HL-60 (cell line): ENCODE results near the gene CAMTA1.

Source experiments
- POLR2AphosphoS5 ChIP-seq: IDR thresholded peaks from 2 replicates; pipeline ENCODE4 v1.6.1; 2012; ENCODE audit warnings: low read depth
- TF ChIP-seq, protein P1 (sequence below): IDR thresholded peaks from one replicate; pipeline ENCODE4 v1.5.1; 2011; ENCODE audit warnings: low read length, control low read depth, inconsistent platforms; ENCODE audit not compliant: insufficient read depth
- TF ChIP-seq, protein P2 (sequence below): IDR thresholded peaks from 2 replicates; pipeline ENCODE4 v1.6.1; 2012; ENCODE audit warnings: low read depth; ENCODE audit not compliant: insufficient replicate concordance

DNA sequence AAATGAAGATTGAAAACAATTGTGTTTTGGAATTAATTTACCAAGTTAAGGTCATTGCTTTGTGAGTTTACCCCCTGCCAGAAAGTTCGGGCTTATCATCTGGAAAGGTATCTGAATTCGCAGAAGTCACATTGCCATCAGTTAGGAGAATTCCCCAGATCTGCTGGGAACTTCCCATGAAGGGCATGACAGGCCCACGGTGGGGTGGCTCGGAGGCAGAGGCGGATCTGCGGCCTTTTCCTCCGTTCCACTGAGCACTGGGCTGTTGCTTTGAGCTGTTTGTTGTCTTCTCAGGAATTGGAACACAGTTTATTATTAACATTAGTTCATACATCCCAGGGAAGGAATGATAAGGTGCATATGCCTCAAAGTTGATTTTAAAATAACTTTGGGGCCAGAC is 320.0 kb downstream of the CAMTA1 start:
- TF ChIP-seq, protein P1, sequence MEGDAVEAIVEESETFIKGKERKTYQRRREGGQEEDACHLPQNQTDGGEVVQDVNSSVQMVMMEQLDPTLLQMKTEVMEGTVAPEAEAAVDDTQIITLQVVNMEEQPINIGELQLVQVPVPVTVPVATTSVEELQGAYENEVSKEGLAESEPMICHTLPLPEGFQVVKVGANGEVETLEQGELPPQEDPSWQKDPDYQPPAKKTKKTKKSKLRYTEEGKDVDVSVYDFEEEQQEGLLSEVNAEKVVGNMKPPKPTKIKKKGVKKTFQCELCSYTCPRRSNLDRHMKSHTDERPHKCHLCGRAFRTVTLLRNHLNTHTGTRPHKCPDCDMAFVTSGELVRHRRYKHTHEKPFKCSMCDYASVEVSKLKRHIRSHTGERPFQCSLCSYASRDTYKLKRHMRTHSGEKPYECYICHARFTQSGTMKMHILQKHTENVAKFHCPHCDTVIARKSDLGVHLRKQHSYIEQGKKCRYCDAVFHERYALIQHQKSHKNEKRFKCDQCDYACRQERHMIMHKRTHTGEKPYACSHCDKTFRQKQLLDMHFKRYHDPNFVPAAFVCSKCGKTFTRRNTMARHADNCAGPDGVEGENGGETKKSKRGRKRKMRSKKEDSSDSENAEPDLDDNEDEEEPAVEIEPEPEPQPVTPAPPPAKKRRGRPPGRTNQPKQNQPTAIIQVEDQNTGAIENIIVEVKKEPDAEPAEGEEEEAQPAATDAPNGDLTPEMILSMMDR, result no peak
- no peak for TF ChIP-seq POLR2AphosphoS5
- TF ChIP-seq, protein P2, sequence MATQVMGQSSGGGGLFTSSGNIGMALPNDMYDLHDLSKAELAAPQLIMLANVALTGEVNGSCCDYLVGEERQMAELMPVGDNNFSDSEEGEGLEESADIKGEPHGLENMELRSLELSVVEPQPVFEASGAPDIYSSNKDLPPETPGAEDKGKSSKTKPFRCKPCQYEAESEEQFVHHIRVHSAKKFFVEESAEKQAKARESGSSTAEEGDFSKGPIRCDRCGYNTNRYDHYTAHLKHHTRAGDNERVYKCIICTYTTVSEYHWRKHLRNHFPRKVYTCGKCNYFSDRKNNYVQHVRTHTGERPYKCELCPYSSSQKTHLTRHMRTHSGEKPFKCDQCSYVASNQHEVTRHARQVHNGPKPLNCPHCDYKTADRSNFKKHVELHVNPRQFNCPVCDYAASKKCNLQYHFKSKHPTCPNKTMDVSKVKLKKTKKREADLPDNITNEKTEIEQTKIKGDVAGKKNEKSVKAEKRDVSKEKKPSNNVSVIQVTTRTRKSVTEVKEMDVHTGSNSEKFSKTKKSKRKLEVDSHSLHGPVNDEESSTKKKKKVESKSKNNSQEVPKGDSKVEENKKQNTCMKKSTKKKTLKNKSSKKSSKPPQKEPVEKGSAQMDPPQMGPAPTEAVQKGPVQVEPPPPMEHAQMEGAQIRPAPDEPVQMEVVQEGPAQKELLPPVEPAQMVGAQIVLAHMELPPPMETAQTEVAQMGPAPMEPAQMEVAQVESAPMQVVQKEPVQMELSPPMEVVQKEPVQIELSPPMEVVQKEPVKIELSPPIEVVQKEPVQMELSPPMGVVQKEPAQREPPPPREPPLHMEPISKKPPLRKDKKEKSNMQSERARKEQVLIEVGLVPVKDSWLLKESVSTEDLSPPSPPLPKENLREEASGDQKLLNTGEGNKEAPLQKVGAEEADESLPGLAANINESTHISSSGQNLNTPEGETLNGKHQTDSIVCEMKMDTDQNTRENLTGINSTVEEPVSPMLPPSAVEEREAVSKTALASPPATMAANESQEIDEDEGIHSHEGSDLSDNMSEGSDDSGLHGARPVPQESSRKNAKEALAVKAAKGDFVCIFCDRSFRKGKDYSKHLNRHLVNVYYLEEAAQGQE, result no peak
